Measurements from ENCODE around the gene SLC25A23.
A peak's percentile ranks its signal among the peaks of the same experiment; 100 is the strongest.

Gene SLC25A23

GRCh38 chr19:6393074-6393982, 66.3 kb downstream of the SLC25A23 start, which contains the start of gene GTF2F1:
GTF2F1 (minus strand) TSS chr19:6393164; CDS start chr19:6392995, 169 bp downstream.
- DNase-seq (ENCODE audit: low spot score), result peak; percentile 99
- CTCF ChIA-PET, result interaction anchor here (0.7 kb wide), 2 partner anchors 14 to 600 kb away, joined by 3 read pairs; no protein-coding TSS in a partner anchor
- TF ChIP-seq CTCF (conservative IDR thresholded peaks at IDR 0.05; ENCODE audit: low read depth), result no peak
- H3K27ac ChIP-seq, result peak within 1 kb of the TSS; percentile 88
- POLR2A ChIA-PET (ENCODE audit: low non-redundant PET), result no interaction called here

- CTCF ChIA-PET, result interaction anchor here (0.6 to 0.7 kb wide), 3 partner anchors 13 to 599 kb away, joined by 3 read pairs; no protein-coding TSS in a partner anchor
- DNase-seq (ENCODE audit: low spot score), result no peak
- H3K27ac ChIP-seq, result peak overlapping the region; percentile 88
- TF ChIP-seq CTCF (conservative IDR thresholded peaks at IDR 0.05; ENCODE audit: low read depth), result no peak
- POLR2A ChIA-PET (ENCODE audit: low non-redundant PET), result no interaction called here
Observed at GRCh38 chr19:6392221-6393073, 67.1 kb downstream of the SLC25A23 start.
